Thymus (tissue), 11 donors: ENCODE data around the gene CPT1B. TPM values are rescaled to one million over a fixed set of nuclear protein-coding genes. Genes with fewer than 3 reads are reported as not detected.

Experiments used
- DNase-seq, 9 donors: peaks; one replicate each; pipeline ENCODE4 v3.0.0-alpha.2; 2013; ENCODE audit warnings: low spot score in 9 of 9, low read depth in 6 of 9, missing footprints in 1 of 9
- H3K27ac ChIP-seq, 2 donors: one replicate each; pipeline ENCODE4 v1.5.1; 2013; ENCODE audit warnings: control low read depth in 1 of 2, low read depth in 1 of 2, low read length in 1 of 2, mild to moderate bottlenecking in 1 of 2, moderate library complexity in 1 of 2
- H3K27me3 ChIP-seq, 2 donors: one replicate each; pipeline ENCODE4 v1.5.1; 2013; ENCODE audit warnings: low read length in 1 of 2; ENCODE audit not compliant: control insufficient read depth in 2 of 2, insufficient read depth in 1 of 2
- H3K36me3 ChIP-seq, 2 donors: one replicate each; pipeline ENCODE4 v1.5.1; 2013; ENCODE audit warnings: low read length in 1 of 2, mild to moderate bottlenecking in 1 of 2, moderate library complexity in 1 of 2; ENCODE audit not compliant: control insufficient read depth in 2 of 2, insufficient read depth in 2 of 2
- H3K4me1 ChIP-seq, 2 donors: one replicate each; pipeline ENCODE4 v1.5.1; 2013; ENCODE audit warnings: low read length in 2 of 2; ENCODE audit not compliant: control insufficient read depth in 2 of 2, insufficient read depth in 2 of 2
- H3K4me3 ChIP-seq, 2 donors: one replicate each; pipeline ENCODE4 v1.5.1; 2013; ENCODE audit warnings: low read length in 2 of 2, control low read depth in 1 of 2, mild to moderate bottlenecking in 1 of 2
- H3K9me3 ChIP-seq, 2 donors: one replicate each; pipeline ENCODE4 v1.5.1; 2013; ENCODE audit warnings: low read length in 1 of 2, mild to moderate bottlenecking in 1 of 2; ENCODE audit not compliant: control insufficient read depth in 2 of 2, insufficient read depth in 1 of 2
- WGBS: extraction: QIAGEN DNeasy Blood & Tissue Kit; methylation state at CpG from one replicate; pipeline ENCODE4 v1.1.7; 2013; 5-methylcytosine and 5-hydroxymethylcytosine counted together
- polyA plus RNA-seq: library from polyadenylated mRNA; stranded (reverse); fragments of 200-250 nt; gene quantifications from one replicate; pipeline ENCODE4 v1.2.3, GENCODE V29; 2013
- total RNA-seq: library from RNA; stranded (reverse); fragments of 120-200 nt; gene quantifications from one replicate; pipeline ENCODE4 v1.2.4, GENCODE V29; 2013
- donor health status: healthy.

Gene CPT1B
- total and polyA plus RNA-seq, 2 donors, result 8.5 to 74.1 TPM

GRCh38 chr22:50568626-50569025, 9.6 kb downstream of the CPT1B start:
- DNase-seq, result no peak
- H3K4me1 ChIP-seq, result peaks cover under 1% of the 10 kb centered on the region in 2 donors
- H3K9me3 ChIP-seq, result no peaks in the 10 kb centered on the region
- H3K27ac ChIP-seq, result no peak overlapping the region
- peaks cover 0 to 12% of the 10 kb centered on the region in 2 donors for H3K27me3 ChIP-seq
- no peak overlapping the region for H3K4me3 ChIP-seq
- H3K36me3 ChIP-seq, result peaks cover 16 to 28% of the 10 kb centered on the region in 2 donors
- WGBS, result 95% methylated on average over 7 of the region's 7 CpGs

DNA sequence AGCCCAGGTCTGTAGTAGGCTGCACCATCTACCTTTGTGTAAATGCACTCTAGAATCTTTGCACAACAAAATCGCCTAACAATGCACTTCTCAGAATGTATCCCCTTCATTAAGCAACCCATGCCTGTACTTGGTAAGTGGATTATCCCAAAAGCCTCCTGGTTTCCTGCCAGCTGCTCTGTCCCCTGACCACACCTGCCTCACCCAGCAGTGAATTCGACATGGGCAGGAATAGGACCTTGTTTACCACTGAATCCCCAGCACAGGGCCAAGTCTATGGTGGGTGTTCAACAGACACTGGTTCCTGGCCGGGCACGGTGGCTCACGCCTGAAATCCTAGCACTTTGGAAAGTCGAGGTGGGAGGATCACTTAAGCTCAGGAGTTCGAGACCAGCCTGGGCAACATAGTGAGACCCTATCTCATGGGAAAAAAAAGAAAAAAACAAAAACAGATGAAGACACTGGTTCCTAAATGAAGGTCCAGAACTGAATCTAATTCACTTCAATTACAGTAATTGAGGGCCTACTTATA, 10.4 kb downstream of the CPT1B start:
- Histone ChIP-seq H3K27me3 (peaks cover 0 to 20% of the 10 kb centered on the region in 2 donors), H3K36me3 (peaks cover 11 to 20% of the 10 kb centered on the region in 2 donors), H3K4me1 (peaks cover 3 to 6% of the 10 kb centered on the region in 2 donors), H3K27ac (no peak overlapping the region), H3K4me3 (no peak overlapping the region), H3K9me3 (no peaks in the 10 kb centered on the region)
- DNase-seq, result no peak
- 96% methylated on average over 7 of the region's 7 CpGs for WGBS

- no peak overlapping the region for H3K4me3 ChIP-seq
- peaks cover 3 to 6% of the 10 kb centered on the region in 2 donors for H3K4me1 ChIP-seq
Measured at GRCh38 chr22:50564289-50564688, 13.9 kb downstream of the CPT1B start.

DNA sequence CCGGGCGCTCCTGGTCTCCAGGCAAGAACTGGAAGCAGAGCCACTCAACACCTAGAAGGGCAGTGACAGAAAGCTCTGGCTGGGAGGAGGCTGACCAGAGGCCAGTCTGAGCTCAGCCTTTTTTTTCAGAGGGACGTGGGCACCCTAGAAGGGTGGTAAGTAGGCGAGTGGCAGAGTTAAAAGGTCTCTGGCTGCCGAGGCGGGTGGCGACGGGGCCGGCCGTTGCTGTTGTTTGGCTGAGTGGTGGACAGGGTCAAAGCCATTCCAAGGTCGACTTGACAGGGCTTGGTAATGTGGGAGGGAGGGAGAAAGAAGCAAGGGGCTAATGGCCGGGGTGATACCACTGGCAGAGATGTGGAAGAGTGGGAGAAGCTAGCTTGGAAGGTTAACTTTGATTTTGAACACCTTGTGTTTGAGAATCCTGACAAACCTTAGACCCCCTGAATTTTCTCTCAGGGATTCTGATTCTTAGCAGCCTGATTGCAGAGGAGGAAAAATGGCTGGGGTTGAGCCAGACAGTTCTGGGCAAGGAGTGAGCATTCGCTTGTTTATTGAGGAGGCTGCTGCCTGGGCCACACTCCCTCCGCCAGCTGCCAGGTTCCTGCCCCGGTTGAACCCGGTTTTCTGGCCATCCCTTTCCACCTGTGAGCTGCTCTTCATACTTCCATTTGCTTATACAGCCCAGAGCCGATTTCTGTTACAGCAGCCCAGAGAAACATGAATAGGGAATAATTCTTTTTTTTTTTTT, 14.6 kb downstream of the CPT1B start:
- Histone ChIP-seq H3K27ac (no peak overlapping the region), H3K4me1 (peaks cover 3 to 6% of the 10 kb centered on the region in 2 donors), H3K4me3 (peak overlapping the region; percentile 47 to 50), H3K27me3 (peaks cover 2 to 35% of the 10 kb centered on the region in 2 donors), H3K36me3 (peaks cover 0 to 2% of the 10 kb centered on the region in 2 donors), H3K9me3 (no peaks in the 10 kb centered on the region)
- DNase-seq, result no peak
- WGBS, result 52% methylated on average over 17 of the region's 17 CpGs

More at GRCh38 chr22:50564289-50564688, 13.9 kb downstream of the CPT1B start:
- no peak for DNase-seq
- H3K9me3 ChIP-seq, result no peaks in the 10 kb centered on the region
- WGBS, result 94% methylated on average over 11 of the region's 11 CpGs
- H3K27ac ChIP-seq, result no peak overlapping the region
- H3K27me3 ChIP-seq, result peaks cover 2 to 31% of the 10 kb centered on the region in 2 donors
- H3K36me3 ChIP-seq, result peaks cover 3% of the 10 kb centered on the region in 2 donors

GRCh38 chr22:50562523-50563412, 15.5 kb downstream of the CPT1B start, which contains the start of gene SYCE3:
Gene SYCE3, minus strand, starts transcription at chr22:50562919. Its CDS starts 6,514 bp downstream, at chr22:50556405.
- H3K9me3 ChIP-seq, result no peaks in the 10 kb centered on the region
- peak within 1 kb of the TSS; percentile 47 to 50 for H3K4me3 ChIP-seq
- no peaks in the 10 kb centered on the region for H3K36me3 ChIP-seq
- H3K4me1 ChIP-seq, result peaks cover 3 to 6% of the 10 kb centered on the region in 2 donors
- 8% methylated on average over 61 of the region's 61 CpGs for WGBS
- DNase-seq, result peak; percentile 74 to 96 (median 93)
- no peak within 1 kb of the TSS for H3K27ac ChIP-seq
- H3K27me3 ChIP-seq, result peaks cover 2 to 39% of the 10 kb centered on the region in 2 donors

DNA sequence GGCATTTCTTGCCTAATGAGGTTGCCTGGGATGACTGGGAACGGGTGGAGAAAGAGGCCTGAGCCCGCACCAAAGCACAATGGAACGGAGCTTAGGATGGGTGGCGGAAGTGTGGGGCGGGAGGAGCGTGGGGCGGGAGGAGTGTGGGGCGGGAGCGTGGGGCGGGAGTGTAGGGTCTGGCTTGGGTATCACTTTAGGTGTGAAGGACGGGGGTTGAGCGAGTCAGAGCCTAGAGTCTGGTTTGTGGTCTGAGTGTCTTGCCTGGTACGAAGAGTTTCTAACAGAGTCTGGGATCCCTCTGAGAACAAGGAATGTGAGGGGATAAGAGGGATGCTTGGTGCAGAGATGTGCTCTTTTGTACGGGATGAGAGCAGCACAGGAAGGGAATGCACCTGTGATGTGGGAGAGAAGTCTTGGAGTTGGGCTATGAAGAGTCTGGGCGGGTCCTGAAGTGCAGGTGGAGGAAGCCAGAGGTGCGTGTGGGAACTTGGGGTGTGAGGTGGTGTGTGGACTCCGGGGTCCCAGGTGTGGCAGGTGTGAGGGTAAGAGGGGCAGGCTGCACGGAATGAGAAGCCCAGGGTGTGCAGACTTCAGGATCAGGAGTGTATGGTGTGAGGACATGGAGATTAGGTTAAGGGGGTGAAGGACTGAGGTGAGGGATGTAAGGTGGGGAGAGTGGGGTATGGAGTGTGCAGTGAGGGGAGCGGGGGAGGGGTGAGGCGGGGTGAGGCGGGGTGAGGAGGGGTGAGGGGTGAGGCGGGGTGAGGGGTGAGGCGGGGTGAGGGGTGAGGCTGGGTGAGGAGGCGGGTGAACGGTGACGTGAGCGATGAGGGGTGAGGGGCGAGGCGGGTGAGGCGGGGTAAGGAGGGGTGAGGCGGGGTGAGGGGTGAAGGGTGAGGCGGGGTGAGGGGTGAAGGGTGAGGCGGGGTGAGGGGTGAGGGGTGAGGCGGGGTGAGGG, 16.5 kb downstream of the CPT1B start:
- 93% methylated on average over 31 of the region's 34 CpGs for WGBS
- no peak overlapping the region for H3K27ac ChIP-seq
- peaks cover 3 to 6% of the 10 kb centered on the region in 2 donors for H3K4me1 ChIP-seq
- no peak overlapping the region for H3K4me3 ChIP-seq
- H3K36me3 ChIP-seq, result no peaks in the 10 kb centered on the region
- H3K9me3 ChIP-seq, result no peaks in the 10 kb centered on the region
- DNase-seq, result no peak
- peaks cover 2 to 39% of the 10 kb centered on the region in 2 donors for H3K27me3 ChIP-seq

GRCh38 chr22:50560034-50560433, 18.2 kb downstream of the CPT1B start:
- H3K27me3 ChIP-seq, result peaks cover 2 to 36% of the 10 kb centered on the region in 2 donors
- DNase-seq, result no peak
- H3K27ac ChIP-seq, result no peak overlapping the region
- H3K36me3 ChIP-seq, result no peaks in the 10 kb centered on the region
- peaks cover 3 to 6% of the 10 kb centered on the region in 2 donors for H3K4me1 ChIP-seq
- WGBS, result 91% methylated on average over 3 of the region's 3 CpGs
- H3K9me3 ChIP-seq, result no peaks in the 10 kb centered on the region
- no peak overlapping the region for H3K4me3 ChIP-seq

GRCh38 chr22:50556703-50557102, 21.5 kb downstream of the CPT1B start:
- WGBS, result 90% methylated on average over 5 of the region's 5 CpGs

More at GRCh38 chr22:50556703-50557102, 21.5 kb downstream of the CPT1B start:
- no peak overlapping the region for H3K27ac ChIP-seq
- H3K9me3 ChIP-seq, result no peaks in the 10 kb centered on the region
- H3K27me3 ChIP-seq, result peaks cover 2 to 23% of the 10 kb centered on the region in 2 donors
- no peak overlapping the region for H3K4me3 ChIP-seq
- no peaks in the 10 kb centered on the region for H3K36me3 ChIP-seq
- no peak for DNase-seq
- no peaks in the 10 kb centered on the region for H3K4me1 ChIP-seq
